GM12892 (cell line): Measurements from ENCODE around the gene ZMYM3.

Source experiments
- POLR2A ChIP-seq: IDR thresholded peaks from 2 replicates; pipeline ENCODE4 v1.6.1; 2011; ENCODE audit warnings: low read depth, low read length, control low read depth
- POLR2AphosphoS5 ChIP-seq: IDR thresholded peaks from 2 replicates; pipeline ENCODE4 v1.6.1; 2011; ENCODE audit warnings: low read depth, low read length, control low read depth
- TAF1 ChIP-seq: IDR thresholded peaks from 2 replicates; pipeline ENCODE4 v1.6.1; 2011; ENCODE audit warnings: low read depth, mild to moderate bottlenecking, control low read depth, low read length, borderline replicate concordance

GRCh38 chrX:71214604-71215337 is 39.2 kb downstream of the ZMYM3 start:
- TF ChIP-seq POLR2AphosphoS5, result no peak
- TF ChIP-seq POLR2A, result no peak
- no peak for TF ChIP-seq TAF1
